ENCODE measurements around the gene SESN3.
A peak's percentile ranks its signal among the peaks of the same experiment; 100 is the strongest.
"Not testable (repeated sequence)": the region's sequence is repeated elsewhere in the genome, so short reads cannot be mapped to it uniquely, and the experiment has no call there.

Gene SESN3

DNA sequence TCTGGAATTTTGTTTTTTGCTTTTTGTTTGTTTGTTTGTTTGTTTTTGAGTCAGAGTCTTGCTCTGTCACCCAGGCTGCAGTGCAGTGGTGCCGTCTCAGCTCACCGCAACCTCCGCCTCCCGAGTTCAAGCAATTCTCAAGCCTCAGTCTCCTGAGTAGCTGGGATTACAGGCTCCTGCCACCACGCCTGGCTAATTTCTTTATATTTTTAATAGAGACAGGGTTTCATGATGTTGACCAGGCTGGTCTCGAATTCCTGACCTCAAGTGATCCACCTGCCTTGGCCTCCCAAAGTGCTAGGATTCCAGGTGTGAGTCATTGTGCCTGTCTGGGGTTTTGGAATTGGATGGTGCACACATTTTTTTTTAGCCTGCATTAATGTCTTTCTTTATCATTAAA, 20.9 kb upstream of the SESN3 start:
- not testable (repeated sequence) for DNase-seq (ENCODE audit: low read depth in 2 of 2)

- no peak for DNase-seq (ENCODE audit: low read depth in 2 of 2)
Measured at GRCh38 chr11:95248666-95249467, 17.9 kb upstream of the SESN3 start.

DNA sequence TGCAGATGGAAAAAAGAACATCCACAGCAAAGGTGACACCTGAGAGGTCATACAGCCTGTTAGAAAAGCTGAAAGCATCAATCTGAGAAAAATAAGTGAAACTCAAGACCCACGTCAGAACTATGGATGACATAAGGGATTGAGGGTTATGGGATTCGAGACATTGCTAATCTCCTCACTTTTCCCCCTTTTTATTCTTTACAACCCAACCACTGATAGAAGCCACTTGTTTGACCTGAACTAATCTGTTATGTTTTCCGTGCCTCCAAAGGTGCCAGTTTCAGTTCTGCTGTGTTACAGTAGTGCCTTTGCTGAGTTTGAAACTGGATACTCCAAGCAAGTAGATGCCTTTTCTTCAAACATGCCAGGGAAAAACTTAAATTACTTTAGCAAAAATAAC, 16.9 kb upstream of the SESN3 start:
- DNase-seq (ENCODE audit: low read depth in 2 of 2): no peak

DNA sequence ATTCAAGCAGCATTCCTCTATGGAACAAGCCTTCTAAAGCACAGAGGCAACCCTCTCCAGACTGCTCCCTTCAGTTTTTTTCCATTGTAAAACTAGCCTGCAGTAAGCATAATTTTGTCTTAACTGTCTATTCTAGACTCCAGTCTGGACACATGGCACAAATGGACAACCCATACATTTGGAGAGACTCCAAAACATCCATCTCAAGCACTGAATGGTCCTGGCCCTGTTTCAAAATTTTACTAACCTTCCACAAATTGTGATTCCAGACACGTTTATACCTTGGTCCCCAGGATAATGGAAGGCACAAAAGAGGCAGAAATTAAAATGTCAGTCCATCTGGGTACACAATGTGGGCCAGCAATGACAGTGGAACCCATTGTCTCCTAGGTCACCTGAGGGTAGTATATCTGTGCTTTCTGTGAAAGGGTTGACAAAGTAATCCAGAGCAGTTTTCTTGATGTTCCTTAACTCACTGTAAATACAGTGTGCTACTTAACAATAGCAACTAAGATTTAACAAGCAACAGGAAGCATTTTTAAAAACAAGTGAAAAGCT, 16.2 kb upstream of the SESN3 start:
- DNase-seq (ENCODE audit: low read depth in 2 of 2): no peak

DNA sequence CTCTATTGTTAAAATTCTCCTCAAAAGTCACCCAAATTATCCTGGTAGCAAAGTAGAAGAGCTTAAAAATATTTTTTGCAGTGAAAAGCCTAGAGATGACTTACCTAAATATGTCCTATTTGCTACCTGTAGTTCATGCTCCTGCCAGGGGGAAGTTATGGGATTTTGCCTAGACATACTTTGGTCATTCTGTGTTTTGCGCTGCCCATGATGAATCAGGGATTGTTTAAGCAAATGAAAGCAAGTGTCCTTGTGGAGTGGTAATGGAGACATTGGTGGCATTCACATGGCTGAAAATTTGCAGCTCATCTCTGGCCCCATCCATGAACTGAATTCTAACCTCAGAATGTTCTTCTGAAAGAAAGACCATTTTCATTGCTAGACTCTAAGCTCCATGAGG, 14.6 kb upstream of the SESN3 start:
- no peak for DNase-seq (ENCODE audit: low read depth in 2 of 2)

DNA sequence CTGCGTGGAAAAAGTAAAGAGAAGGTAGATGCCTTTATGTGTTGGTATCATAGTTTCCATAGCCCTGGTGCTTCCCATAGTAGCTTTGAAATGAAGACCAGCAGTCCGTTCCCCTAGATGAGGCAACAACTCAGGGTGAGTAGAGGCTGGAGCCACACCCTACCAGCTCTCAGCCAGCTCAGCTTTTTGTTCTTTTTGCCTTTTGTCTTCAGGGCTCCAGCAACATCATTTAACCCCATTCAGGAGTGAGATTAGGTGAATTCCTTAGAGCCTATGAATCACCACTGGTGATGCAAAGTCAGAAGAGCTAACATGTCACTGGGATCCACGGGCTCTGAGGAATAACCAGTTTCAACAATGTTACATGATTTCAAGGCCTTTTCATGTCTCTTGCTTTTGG, 14.0 kb upstream of the SESN3 start:
- DNase-seq (ENCODE audit: low read depth in 2 of 2): no peak

DNA sequence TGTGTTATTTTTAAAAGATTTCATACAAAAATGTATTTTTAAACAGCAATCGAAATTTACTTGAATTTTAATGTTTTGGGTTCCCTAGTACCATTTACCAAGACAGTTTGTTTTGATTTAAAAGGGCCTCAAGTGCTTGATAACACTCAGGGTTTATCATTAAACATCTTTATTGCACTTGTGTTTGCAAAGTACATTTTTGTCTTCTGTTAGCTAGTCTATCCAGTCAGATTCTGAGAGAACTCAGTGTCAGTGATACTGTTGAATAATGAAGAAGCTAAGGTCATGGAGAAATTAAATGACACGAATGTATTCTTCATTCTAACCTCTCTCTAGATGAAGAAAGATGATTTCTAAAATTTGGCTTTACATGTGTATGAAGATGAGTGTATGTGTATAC, 12.7 kb upstream of the SESN3 start:
- DNase-seq (ENCODE audit: low read depth in 2 of 2): no peak

DNA sequence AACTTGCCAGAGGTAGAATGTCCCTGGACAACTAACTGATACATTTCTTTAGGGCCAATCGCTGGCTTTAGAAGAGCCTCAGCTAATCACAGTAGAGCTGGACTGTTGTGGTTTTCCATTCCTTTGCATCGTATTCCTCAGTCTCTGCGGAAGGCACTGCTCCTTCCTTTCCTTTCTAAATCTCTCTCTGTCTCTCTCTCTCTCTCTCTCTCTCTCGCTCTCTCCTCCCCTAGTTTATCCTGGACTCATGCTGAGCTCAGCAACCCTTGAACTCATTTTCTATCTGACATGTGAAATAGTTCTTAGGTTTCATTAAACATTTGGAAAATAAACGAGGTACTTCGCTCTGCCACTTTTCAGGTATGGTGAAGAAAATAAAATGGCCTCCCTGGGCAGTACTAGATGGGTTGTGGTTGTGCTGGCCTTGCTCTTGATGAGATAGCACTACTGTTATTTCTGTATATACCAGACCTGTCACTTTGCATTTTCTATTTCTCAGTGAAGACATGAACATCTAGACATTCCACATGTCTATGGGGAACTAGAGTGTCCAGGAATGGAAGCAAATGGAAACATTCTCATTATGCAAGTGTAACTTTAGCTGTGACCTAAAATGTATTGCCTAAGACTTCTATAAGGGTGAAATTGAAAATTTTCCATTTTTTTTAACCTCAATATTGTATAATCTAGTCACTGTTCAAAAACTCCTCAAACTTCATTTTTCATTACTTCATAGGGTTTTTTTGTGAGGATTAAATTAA, 12.0 kb upstream of the SESN3 start:
- DNase-seq (ENCODE audit: low read depth in 2 of 2): no peak

GRCh38 chr11:95242091-95242844, 11.3 kb upstream of the SESN3 start:
- DNase-seq (ENCODE audit: low read depth in 2 of 2): no peak

DNA sequence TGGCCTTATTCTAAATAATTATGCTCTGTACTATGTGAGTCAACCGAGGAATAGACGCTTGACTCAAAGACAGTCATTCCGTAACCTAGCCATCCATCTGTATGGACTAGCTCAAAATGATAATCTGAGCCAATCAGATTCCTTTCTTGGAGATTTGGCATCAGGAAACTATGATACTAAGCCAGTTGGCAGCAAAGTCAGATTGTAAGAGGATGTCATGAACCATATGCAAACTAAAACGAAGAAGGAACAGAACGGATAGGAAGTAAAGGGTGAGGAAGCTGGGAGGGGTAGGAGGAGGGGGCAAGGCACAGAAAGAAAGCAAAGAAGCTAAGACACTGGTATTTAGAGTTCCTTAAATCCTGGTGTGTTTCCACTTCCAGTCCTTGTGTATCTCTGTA, 10.7 kb upstream of the SESN3 start:
- DNase-seq (ENCODE audit: low read depth in 2 of 2): no peak

GRCh38 chr11:95239871-95240649, 9.1 kb upstream of the SESN3 start:
- no peak for DNase-seq (ENCODE audit: low read depth in 2 of 2)

DNA sequence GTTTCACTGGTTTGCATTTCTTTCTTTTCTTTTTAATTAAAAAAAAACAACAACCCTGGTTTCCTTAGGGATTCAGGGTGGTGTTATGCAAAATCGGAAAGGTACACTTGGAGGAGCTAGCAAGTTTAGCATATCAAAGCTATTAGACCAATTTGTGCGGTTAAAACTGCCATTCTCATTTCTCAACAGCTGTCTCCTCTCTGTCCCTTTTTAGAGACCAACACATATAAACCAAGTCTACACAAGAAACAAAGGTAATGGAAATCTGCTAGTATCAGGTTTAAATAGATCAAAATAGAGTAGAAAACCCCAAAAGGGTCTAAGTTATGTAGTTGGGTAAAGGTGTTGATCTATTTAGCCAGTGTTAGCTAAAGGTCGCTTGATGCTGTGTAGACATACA, 1.7 kb upstream of the SESN3 start:
- no peak for DNase-seq (ENCODE audit: low read depth in 2 of 2)

GRCh38 chr11:95231881-95232605, 1.0 kb upstream of the SESN3 start:
- DNase-seq (ENCODE audit: low read depth in 2 of 2): peak; percentile 51 to 58

- DNase-seq (ENCODE audit: low read depth in 2 of 2): no peak
Measured at GRCh38 chr11:95230810-95231126, 234 bp downstream of the SESN3 start.

DNA sequence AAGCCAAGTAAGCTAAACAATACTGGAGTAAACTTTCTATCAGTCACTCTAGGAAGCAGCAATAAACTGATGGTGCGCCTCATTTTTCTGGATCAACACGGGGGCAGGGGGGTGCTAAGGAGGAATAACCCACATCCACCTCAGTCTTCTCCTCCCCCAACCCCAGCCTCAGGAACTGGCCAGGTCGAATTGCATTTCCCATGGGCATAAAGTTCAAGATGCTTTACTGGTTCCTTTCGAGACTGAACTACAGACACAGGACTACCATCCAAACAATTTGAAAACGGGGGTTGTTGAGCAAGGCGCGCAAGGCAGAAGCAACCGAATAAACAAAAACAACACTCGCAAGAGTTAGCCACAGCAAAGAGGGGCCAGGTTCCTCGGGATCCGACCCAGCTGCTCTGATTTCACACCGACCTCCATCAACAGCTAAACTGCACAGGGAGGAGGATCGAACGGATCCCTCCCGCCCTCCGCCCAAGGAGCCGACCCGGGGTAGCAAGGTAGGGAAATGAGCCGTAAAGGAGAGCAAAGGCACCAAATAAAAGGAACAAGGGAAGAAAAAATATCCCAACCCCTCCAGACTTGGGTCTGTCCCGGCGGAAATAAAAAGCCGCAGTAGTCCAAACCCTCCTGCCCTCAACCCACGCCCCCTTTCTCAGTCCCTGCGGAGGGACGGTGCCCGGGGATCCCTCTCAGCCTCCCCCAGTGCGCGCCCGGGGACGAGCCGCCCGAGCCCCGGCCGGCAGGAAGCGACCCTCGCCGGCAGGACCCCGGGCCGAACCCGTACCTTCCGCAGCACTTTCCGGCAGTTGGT, 801 bp downstream of the SESN3 start:
- peak in 1 of 2 donors; percentile 2 for DNase-seq (ENCODE audit: low read depth in 2 of 2)

GRCh38 chr11:95229199-95229992, 1.6 kb downstream of the SESN3 start:
- DNase-seq (ENCODE audit: low read depth in 2 of 2): no peak

GRCh38 chr11:95228081-95228749, 2.8 kb downstream of the SESN3 start:
- no peak for DNase-seq (ENCODE audit: low read depth in 2 of 2)

DNA sequence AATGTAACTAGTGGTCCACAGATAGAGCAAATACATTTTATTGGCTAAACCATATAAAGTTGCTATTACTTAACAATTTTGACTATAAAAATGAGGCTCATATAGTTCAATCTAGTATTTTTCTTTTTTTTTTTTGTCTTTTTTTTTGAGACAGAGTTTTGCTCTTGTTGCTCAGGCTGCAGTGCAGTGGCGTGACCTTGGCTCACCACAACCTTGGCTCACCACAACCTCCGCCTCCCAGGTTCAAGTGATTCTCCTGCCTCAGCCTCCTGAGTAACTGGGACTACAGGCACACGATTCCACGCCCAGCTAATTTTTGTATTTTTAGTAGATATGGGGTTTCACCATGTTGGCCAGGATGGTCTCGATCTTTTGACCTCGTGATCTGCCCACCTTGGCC, 3.9 kb downstream of the SESN3 start:
- peak in 1 of 2 donors; percentile 5 for DNase-seq (ENCODE audit: low read depth in 2 of 2)

- DNase-seq (ENCODE audit: low read depth in 2 of 2): no peak
Measured at GRCh38 chr11:95222817-95223216, 8.2 kb downstream of the SESN3 start.

All from stimulated activated CD4-positive, alpha-beta T cell treated with anti-CD3 and anti-CD28 coated beads, Interleukin-4, amount 100 ng/mL, for 48 hours (primary cell).